ENCODE results near the gene CUZD1. TPM values are rescaled to one million over a fixed set of nuclear protein-coding genes. Genes with fewer than 3 reads are reported as not detected.

Gene CUZD1
- total RNA-seq, 2 experiments from 2014 or later: 2.4 to 3.4 TPM

GRCh38 chr10:122849900-122850605 lies 4.4 kb upstream of the CUZD1 start:
- POLR2A ChIA-PET: no interaction called here

GRCh38 chr10:122849090-122849489 lies 3.4 kb upstream of the CUZD1 start:
- H3K36me3 Mint-ChIP-seq (ENCODE audit: low read depth): peaks cover 40% of the 10 kb centered on the region

More at GRCh38 chr10:122849900-122850605, 4.4 kb upstream of the CUZD1 start:
- DNase-seq: no peak
- H3K27me3 Mint-ChIP-seq: no peaks in the 10 kb centered on the region
- H3K9me3 Mint-ChIP-seq: peaks cover 5% of the 10 kb centered on the region
- peaks cover 24% of the 10 kb centered on the region for H3K4me1 Mint-ChIP-seq
- CTCF ChIA-PET: no interaction called here
- H3K4me3 Mint-ChIP-seq: no peak overlapping the region
- no peak overlapping the region for H3K27ac Mint-ChIP-seq
- H3K36me3 Mint-ChIP-seq (ENCODE audit: low read depth): peaks cover 46% of the 10 kb centered on the region

DNA sequence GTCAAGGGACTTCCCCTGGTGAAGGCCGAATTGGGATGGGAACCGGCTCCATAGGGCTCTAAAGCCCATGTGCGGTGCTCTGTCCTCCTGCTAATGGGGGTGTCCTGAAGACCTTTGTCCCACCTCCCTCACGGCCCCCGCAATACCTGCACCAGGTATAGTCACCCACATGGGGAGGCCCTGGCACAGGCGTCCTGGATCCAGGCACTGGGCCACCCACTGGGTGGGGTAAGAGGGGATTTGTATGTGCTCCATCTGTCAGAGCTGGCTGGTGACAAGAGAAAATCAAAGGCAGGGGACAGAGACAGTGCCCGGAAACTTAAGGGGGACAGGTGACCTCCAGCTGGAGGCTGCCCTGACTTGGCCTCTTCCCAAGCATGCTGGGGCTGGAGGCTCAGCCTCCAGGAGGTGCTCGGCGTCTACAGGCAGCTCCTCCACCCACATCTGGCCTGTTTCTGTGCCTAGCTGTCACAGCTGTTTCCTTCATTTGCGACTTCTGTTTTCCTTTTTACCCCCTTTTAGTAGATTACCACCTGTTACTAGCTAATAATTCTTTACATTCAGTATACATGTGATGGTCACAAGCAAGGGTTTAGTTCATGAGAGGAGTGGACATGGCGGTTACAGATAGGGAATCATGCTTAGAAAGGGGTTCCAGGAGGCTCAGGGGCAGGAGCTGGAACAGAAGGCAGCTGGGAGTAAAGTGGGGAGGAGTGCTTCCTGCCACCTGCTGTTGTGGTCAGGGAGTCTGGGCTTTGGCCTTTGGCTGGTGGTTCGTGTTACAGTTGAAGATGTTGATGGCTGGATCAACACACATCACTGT lies 2.3 kb upstream of the CUZD1 start:
- no peak for DNase-seq
- POLR2A ChIA-PET: no interaction called here
- Mint-ChIP-seq H3K4me3 (no peak overlapping the region), H3K36me3 (ENCODE audit: low read depth) (peaks cover 30% of the 10 kb centered on the region), H3K27ac (no peak overlapping the region), H3K9me3 (peaks cover 7% of the 10 kb centered on the region), H3K4me1 (peaks cover 6% of the 10 kb centered on the region), H3K27me3 (no peaks in the 10 kb centered on the region)
- CTCF ChIA-PET: no interaction called here

More at GRCh38 chr10:122849090-122849489, 3.4 kb upstream of the CUZD1 start:
- H3K27me3 Mint-ChIP-seq: no peaks in the 10 kb centered on the region
- no peak overlapping the region for H3K4me3 Mint-ChIP-seq
- ChIA-PET POLR2A (no interaction called here), CTCF (no interaction called here)
- no peak overlapping the region for H3K27ac Mint-ChIP-seq
- peaks cover 7% of the 10 kb centered on the region for H3K9me3 Mint-ChIP-seq
- peaks cover 15% of the 10 kb centered on the region for H3K4me1 Mint-ChIP-seq
- DNase-seq: no peak

DNA sequence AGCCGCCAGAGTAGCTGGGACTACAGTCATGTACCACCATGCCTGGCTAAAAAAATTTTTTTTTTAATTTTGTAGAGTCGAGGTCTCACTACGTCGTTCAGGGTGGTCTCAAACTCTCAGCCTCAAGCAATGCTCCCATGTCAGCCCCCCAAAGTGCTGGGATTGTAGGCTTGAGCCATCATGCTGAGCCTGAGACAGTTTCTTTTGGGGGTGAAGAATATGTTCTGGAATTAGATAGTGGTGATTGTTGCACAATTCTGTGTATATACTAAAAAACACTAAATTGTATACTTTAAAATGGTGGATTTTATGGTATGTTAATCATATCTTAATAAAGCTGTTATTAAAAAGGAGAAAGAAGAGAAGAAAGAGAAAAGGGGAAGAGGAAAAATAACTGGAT lies 1.5 kb downstream of the CUZD1 start:
- ChIA-PET CTCF (interaction anchor here (0.8 kb wide), 1 partner anchor 8 kb away, joined by 3 read pairs; no protein-coding TSS in a partner anchor), POLR2A (no interaction called here)
- no peak overlapping the region for H3K27ac Mint-ChIP-seq
- H3K36me3 Mint-ChIP-seq (ENCODE audit: low read depth): peaks cover 35% of the 10 kb centered on the region
- H3K4me1 Mint-ChIP-seq: peaks cover 6% of the 10 kb centered on the region
- H3K9me3 Mint-ChIP-seq: peaks cover 11% of the 10 kb centered on the region
- no peak for DNase-seq
- H3K4me3 Mint-ChIP-seq: no peak overlapping the region
- H3K27me3 Mint-ChIP-seq: no peaks in the 10 kb centered on the region

GRCh38 chr10:122841569-122841968 lies 4.1 kb downstream of the CUZD1 start:
- no peak overlapping the region for H3K27ac Mint-ChIP-seq
- H3K4me1 Mint-ChIP-seq: no peaks in the 10 kb centered on the region
- no peak overlapping the region for H3K4me3 Mint-ChIP-seq
- peaks cover 10% of the 10 kb centered on the region for H3K9me3 Mint-ChIP-seq
- POLR2A ChIA-PET: no interaction called here
- no peak for DNase-seq
- H3K27me3 Mint-ChIP-seq: no peaks in the 10 kb centered on the region
- CTCF ChIA-PET: no interaction called here
- H3K36me3 Mint-ChIP-seq (ENCODE audit: low read depth): peaks cover 46% of the 10 kb centered on the region

GRCh38 chr10:122839505-122839904 lies 6.2 kb downstream of the CUZD1 start:
- Mint-ChIP-seq H3K27ac (no peak overlapping the region), H3K9me3 (peaks cover 7% of the 10 kb centered on the region), H3K4me1 (no peaks in the 10 kb centered on the region), H3K4me3 (no peak overlapping the region), H3K27me3 (no peaks in the 10 kb centered on the region), H3K36me3 (ENCODE audit: low read depth) (peaks cover 43% of the 10 kb centered on the region)
- no peak for DNase-seq
- POLR2A ChIA-PET: no interaction called here
- CTCF ChIA-PET: no interaction called here

DNA sequence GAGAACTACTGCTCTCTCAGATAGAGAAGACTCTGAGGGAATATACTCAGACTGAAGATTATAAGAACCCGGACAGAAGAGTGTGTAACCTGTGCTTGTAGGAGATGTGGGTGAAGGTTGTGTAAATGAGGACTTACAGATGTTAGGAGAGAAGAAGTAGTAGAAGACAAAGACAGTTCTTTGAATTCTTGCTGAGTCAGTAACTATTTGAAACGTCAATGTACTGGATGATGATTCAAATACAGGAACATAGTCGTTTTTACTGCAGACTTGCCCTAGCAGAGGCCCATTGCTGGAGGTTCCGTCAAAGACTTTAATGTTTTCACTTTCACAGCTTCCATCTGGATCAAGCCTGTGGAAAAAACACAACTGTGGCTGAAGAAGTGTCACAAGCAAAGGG lies 6.8 kb downstream of the CUZD1 start:
- Mint-ChIP-seq H3K36me3 (ENCODE audit: low read depth) (peaks cover 44% of the 10 kb centered on the region), H3K27ac (no peak overlapping the region), H3K4me3 (no peak overlapping the region), H3K27me3 (no peaks in the 10 kb centered on the region), H3K4me1 (no peaks in the 10 kb centered on the region), H3K9me3 (peaks cover 7% of the 10 kb centered on the region)
- CTCF ChIA-PET: no interaction called here
- POLR2A ChIA-PET: no interaction called here
- DNase-seq: no peak

GRCh38 chr10:122835908-122836307 lies 9.7 kb downstream of the CUZD1 start:
- POLR2A ChIA-PET: no interaction called here
- no peaks in the 10 kb centered on the region for H3K4me1 Mint-ChIP-seq
- no peak for DNase-seq
- peaks cover 2% of the 10 kb centered on the region for H3K9me3 Mint-ChIP-seq
- H3K27me3 Mint-ChIP-seq: no peaks in the 10 kb centered on the region
- no peak overlapping the region for H3K4me3 Mint-ChIP-seq
- H3K27ac Mint-ChIP-seq: no peak overlapping the region
- CTCF ChIA-PET: interaction anchor here (0.9 kb wide), 1 partner anchor 8 kb away, joined by 3 read pairs; no protein-coding TSS in a partner anchor
- peaks cover 48% of the 10 kb centered on the region for H3K36me3 Mint-ChIP-seq (ENCODE audit: low read depth)

DNA sequence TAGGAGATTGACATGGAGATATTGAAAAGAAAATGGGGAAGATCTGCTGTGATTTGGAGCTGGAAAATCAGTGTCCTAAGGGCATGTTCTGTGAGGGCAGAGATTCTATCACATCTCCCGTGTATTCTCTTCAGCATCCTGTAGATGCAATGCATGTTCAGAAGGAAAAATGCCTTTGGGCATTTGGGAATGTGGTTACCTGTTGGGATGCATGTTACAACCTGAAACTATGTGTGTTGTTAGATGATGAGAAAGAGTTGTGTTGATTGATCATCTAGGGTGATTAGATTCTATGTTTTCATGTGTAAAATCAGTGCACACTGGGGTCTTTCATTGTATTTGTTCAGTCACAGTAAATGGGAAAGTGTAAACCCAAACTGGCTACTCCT lies 14.7 kb downstream of the CUZD1 start:
- Mint-ChIP-seq H3K9me3 (no peaks in the 10 kb centered on the region), H3K27ac (no peak overlapping the region), H3K27me3 (peaks cover 3% of the 10 kb centered on the region), H3K36me3 (ENCODE audit: low read depth) (peaks cover 22% of the 10 kb centered on the region), H3K4me1 (no peaks in the 10 kb centered on the region), H3K4me3 (no peak overlapping the region)
- POLR2A ChIA-PET: no interaction called here
- CTCF ChIA-PET: no interaction called here
- DNase-seq: no peak

DNA sequence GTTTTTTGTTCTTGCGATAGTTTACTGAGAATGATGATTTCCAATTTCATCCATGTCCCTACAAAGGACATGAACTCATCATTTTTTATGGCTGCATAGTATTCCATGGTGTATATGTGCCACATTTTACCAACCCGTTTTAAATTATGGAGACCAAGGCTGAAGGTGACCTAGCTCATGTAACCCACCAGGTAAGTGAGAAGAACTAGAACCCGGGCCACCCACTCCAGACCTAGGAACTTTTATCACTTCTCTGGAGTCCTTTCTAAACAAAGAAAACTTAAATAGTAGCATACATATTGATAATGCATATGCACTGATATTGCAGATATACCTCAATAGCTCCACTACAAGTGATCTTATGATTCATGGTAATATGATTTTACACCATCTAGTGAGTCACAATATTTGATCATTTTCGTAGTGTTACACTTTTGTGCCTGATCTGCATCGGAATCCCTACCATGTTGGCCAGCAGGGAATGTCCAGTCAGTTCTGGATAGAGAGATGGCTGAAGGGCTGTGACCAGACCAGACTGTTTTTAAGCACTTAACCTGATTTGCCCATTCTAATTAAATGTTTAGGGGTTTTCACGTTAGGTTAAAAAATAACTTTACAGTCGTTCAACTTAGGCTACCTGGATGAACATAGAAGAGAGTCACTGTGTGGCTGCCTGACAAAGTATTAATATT lies 15.2 kb downstream of the CUZD1 start:
- ChIA-PET CTCF (no interaction called here), POLR2A (no interaction called here)
- H3K27me3 Mint-ChIP-seq: peaks cover 3% of the 10 kb centered on the region
- H3K4me3 Mint-ChIP-seq: no peak overlapping the region
- H3K36me3 Mint-ChIP-seq (ENCODE audit: low read depth): peaks cover 20% of the 10 kb centered on the region
- H3K4me1 Mint-ChIP-seq: no peaks in the 10 kb centered on the region
- H3K9me3 Mint-ChIP-seq: no peaks in the 10 kb centered on the region
- no peak for DNase-seq
- H3K27ac Mint-ChIP-seq: no peak overlapping the region

DNA sequence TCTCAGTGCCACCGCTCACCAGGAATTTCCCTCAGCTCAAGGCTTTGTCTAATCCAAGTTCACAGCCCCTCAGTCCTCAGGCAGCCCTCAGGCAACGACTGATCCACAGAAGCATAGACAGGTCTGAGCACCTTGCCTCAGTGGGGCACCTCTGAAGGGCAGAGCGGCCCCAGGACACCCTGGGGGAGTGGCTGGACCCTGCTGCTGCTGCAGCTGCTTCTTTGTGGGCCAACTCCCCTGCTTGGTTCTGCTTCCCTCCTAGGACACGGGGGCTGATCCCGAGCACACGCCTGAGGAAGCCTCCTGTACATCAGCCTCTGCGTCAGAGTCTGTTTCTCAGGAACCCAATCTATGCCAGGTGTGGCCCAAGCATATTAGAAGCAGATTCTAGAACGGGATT lies 16.2 kb downstream of the CUZD1 start:
- ChIA-PET POLR2A (no interaction called here), CTCF (no interaction called here)
- peaks cover 16% of the 10 kb centered on the region for H3K36me3 Mint-ChIP-seq (ENCODE audit: low read depth)
- no peak overlapping the region for H3K27ac Mint-ChIP-seq
- peaks cover 9% of the 10 kb centered on the region for H3K27me3 Mint-ChIP-seq
- DNase-seq: no peak
- H3K4me3 Mint-ChIP-seq: no peak overlapping the region
- no peaks in the 10 kb centered on the region for H3K4me1 Mint-ChIP-seq
- no peaks in the 10 kb centered on the region for H3K9me3 Mint-ChIP-seq

DNA sequence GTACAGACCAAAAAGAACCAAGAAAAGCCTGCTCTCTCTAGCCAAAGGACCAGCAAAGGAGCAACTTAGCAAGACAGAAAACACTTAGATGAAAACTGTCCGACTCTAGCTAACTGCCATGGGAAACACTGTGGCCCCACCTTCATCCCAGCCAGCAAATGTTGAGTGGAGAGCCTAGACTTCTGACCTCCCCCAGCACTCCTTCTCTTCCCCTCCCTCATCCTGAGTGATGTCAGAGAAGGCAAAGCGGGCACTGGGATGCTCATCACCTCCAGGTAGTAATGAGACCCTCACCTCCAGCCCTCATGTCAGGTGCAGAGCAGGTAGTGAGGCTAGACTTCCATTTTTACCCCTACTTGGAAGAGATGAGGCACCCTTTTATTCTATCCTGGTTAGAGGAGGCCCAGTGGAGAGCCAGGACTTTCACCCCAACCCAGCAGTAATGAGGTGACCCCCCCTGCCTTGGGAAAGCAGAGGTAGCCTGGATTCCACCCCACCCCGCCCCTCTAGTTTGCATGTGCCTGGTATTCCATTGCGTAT lies 16.9 kb downstream of the CUZD1 start:
- H3K27me3 Mint-ChIP-seq: peaks cover 9% of the 10 kb centered on the region
- no peak overlapping the region for H3K27ac Mint-ChIP-seq
- ChIA-PET CTCF (no interaction called here), POLR2A (no interaction called here)
- no peak overlapping the region for H3K4me3 Mint-ChIP-seq
- no peak for DNase-seq
- no peaks in the 10 kb centered on the region for H3K9me3 Mint-ChIP-seq
- H3K4me1 Mint-ChIP-seq: no peaks in the 10 kb centered on the region
- H3K36me3 Mint-ChIP-seq (ENCODE audit: low read depth): peaks cover 14% of the 10 kb centered on the region

DNA sequence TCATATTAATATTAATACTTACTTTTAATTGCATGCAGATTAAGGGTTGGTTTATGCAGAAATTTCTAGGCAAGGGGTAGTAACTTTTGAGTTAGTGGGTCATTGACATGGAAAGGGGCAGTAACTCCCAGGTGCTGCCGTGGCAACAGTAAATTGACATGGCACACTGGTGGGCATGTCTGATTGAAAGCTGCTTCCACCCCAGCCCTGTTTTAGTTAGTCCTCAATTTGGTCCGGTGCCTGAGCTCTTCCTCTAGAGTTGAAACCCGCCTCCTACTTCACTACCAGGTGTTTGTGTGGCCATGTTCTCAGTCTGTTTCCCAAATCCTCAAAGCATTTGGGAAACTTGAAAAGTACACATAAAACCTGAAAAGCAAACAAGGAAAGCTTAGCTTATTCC lies 18.4 kb downstream of the CUZD1 start:
- no peak overlapping the region for H3K4me3 Mint-ChIP-seq
- peaks cover 10% of the 10 kb centered on the region for H3K36me3 Mint-ChIP-seq (ENCODE audit: low read depth)
- no peaks in the 10 kb centered on the region for H3K4me1 Mint-ChIP-seq
- POLR2A ChIA-PET: no interaction called here
- DNase-seq: no peak
- H3K27me3 Mint-ChIP-seq: peaks cover 9% of the 10 kb centered on the region
- no peak overlapping the region for H3K27ac Mint-ChIP-seq
- CTCF ChIA-PET: no interaction called here
- H3K9me3 Mint-ChIP-seq: no peaks in the 10 kb centered on the region

All from activated CD4-positive, alpha-beta T cell treated with anti-CD3 and anti-CD28 coated beads, Interleukin-2, amount 10 ng/mL, durations not matched to agents 7 days and 5 days (primary cell).